IMR-90 (cell line): ENCODE measurements around the gene DNAI2. TPM values are rescaled to one million over a fixed set of nuclear protein-coding genes. Genes with fewer than 3 reads are reported as not detected.

ENCODE experiments used
- ATAC-seq: fragments of 200-7000 bp; cut with Tn5 transposase; 2 replicates; pipeline ENCODE4 v1.9.1; 2020; ENCODE audit warnings: low read depth, mild to moderate bottlenecking, moderate library complexity
- BruUV-seq: library from RNA; stranded (reverse); fragments of 400-500 nt; replicated peaks from 2 replicates; lab custom pipeline; 2021; lab: Mats Ljungman, UMichigan
- CTCF ChIA-PET: fragments of 300-600 bp; formaldehyde crosslinking; extraction: SDS; loops from one replicate; lab custom pipeline; 2021; ENCODE audit warnings: antibody characterized with exemption; lab: Yijun Ruan, JAX
- POLR2A ChIA-PET: fragments of 300-600 bp; sonication (Branson Sonifier 250); formaldehyde crosslinking; loops from one replicate; lab custom pipeline; 2022; ENCODE audit warnings: antibody characterized with exemption; ENCODE audit not compliant: unreplicated experiment; lab: Charles Lee
- DNase-seq: peaks from one replicate; pipeline ENCODE4 v3.0.0; 2013
- H2AFZ ChIP-seq: replicated peaks from 2 replicates; pipeline ENCODE3; 2013; ENCODE audit warnings: low read length, mild to moderate bottlenecking; ENCODE audit not compliant: poor library complexity
- H2AK5ac ChIP-seq: 2 replicates; pipeline ENCODE4 v1.6.1; 2013; ENCODE audit warnings: low read depth, low read length, inconsistent platforms
- H2AK9ac ChIP-seq: replicated peaks from 2 replicates; pipeline ENCODE3; 2013; ENCODE audit warnings: mild to moderate bottlenecking, low read depth, low read length, moderate library complexity; ENCODE audit not compliant: poor library complexity
- H2BK120ac ChIP-seq: 2 replicates; pipeline ENCODE4 v1.6.1; 2013; ENCODE audit warnings: low read depth, low read length, inconsistent platforms
- H2BK15ac ChIP-seq: 3 replicates; pipeline ENCODE4 v1.6.1; 2013; ENCODE audit warnings: low read depth, low read length, inconsistent platforms
- H2BK20ac ChIP-seq: 2 replicates; pipeline ENCODE4 v1.6.1; 2013; ENCODE audit warnings: low read depth, mild to moderate bottlenecking, inconsistent platforms, low read length, moderate library complexity
- H2BK5ac ChIP-seq: 2 replicates; pipeline ENCODE4 v1.6.1; 2013; ENCODE audit warnings: mild to moderate bottlenecking, low read depth, low read length, inconsistent platforms; ENCODE audit not compliant: poor library complexity, severe bottlenecking
- H3K14ac ChIP-seq: replicated peaks from 2 replicates; pipeline ENCODE4 v1.6.1; 2013; ENCODE audit warnings: low read depth, low read length, inconsistent platforms
- H3K18ac ChIP-seq: 2 replicates; pipeline ENCODE4 v1.6.1; 2013; ENCODE audit warnings: low read depth, low read length, control low read depth
- H3K23ac ChIP-seq: 2 replicates; pipeline ENCODE4 v1.6.1; 2013; ENCODE audit warnings: low read depth, low read length, inconsistent platforms
- H3K27ac ChIP-seq: 2 replicates; pipeline ENCODE4 v1.5.1; 2013; ENCODE audit warnings: mild to moderate bottlenecking, control low read depth, low read length; ENCODE audit not compliant: insufficient read depth
- H3K27me3 ChIP-seq: 2 replicates; pipeline ENCODE4 v1.6.1; 2013; ENCODE audit warnings: low read length; ENCODE audit not compliant: control insufficient read depth, insufficient read depth
- H3K36me3 ChIP-seq: 2 replicates; pipeline ENCODE4 v1.6.1; 2013; ENCODE audit warnings: low read length, mixed read lengths; ENCODE audit not compliant: control insufficient read depth, insufficient read depth
- H3K4ac ChIP-seq: 2 replicates; pipeline ENCODE4 v1.6.1; 2013; ENCODE audit warnings: low read depth, low read length, inconsistent platforms
- H3K4me1 ChIP-seq: 2 replicates; pipeline ENCODE4 v1.6.1; 2013; ENCODE audit warnings: low read length, mixed read lengths; ENCODE audit not compliant: control insufficient read depth, insufficient read depth
- H3K4me2 ChIP-seq: 2 replicates; pipeline ENCODE4 v1.6.1; 2013; ENCODE audit warnings: low read depth, mild to moderate bottlenecking, control low read depth, low read length, moderate library complexity
- H3K4me3 ChIP-seq: 2 replicates; pipeline ENCODE4 v1.5.1; 2013; ENCODE audit warnings: low read depth, mild to moderate bottlenecking, control low read depth, low read length, moderate library complexity; ENCODE audit not compliant: insufficient read depth
- H3K56ac ChIP-seq: 2 replicates; pipeline ENCODE4 v1.6.1; 2013; ENCODE audit warnings: low read length, inconsistent platforms; ENCODE audit not compliant: insufficient read depth; ENCODE audit errors: extremely low read depth
- H3K79me1 ChIP-seq, 2 experiments: 2 replicates each; pipeline ENCODE4 v1.6.1; 2013; ENCODE audit warnings: low read length in 2 of 2, inconsistent platforms in 1 of 2, low read depth in 1 of 2
- H3K9ac ChIP-seq: 2 replicates; pipeline ENCODE4 v1.6.1; 2013; ENCODE audit warnings: low read depth, low read length, control low read depth
- H3K9me1 ChIP-seq: 2 replicates; pipeline ENCODE4 v1.6.1; 2013; ENCODE audit warnings: low read length, inconsistent platforms; ENCODE audit not compliant: insufficient read depth
- H3K9me3 ChIP-seq: 2 replicates; pipeline ENCODE4 v1.6.1; 2013; ENCODE audit warnings: low read length; ENCODE audit not compliant: control insufficient read depth, insufficient read depth
- H4K20me1 ChIP-seq: 2 replicates; pipeline ENCODE4 v1.6.1; 2013; ENCODE audit warnings: low read length, inconsistent platforms; ENCODE audit not compliant: insufficient read depth
- H4K5ac ChIP-seq: 2 replicates; pipeline ENCODE4 v1.6.1; 2013; ENCODE audit warnings: mild to moderate bottlenecking, low read depth, low read length, control low read depth
- H4K8ac ChIP-seq, 2 experiments: 2 replicates each; pipeline ENCODE4 v1.6.1; 2013; ENCODE audit warnings: low read depth in 2 of 2, low read length in 2 of 2, control low read depth in 1 of 2, inconsistent platforms in 1 of 2
- H4K91ac ChIP-seq: 2 replicates; pipeline ENCODE4 v1.6.1; 2013; ENCODE audit warnings: low read depth, low read length, inconsistent platforms; ENCODE audit not compliant: insufficient read depth
- BHLHE40 ChIP-seq: fragments of 150-350 bp; IDR thresholded peaks from 2 replicates; pipeline ENCODE4 v1.6.1; 2016; ENCODE audit warnings: mild to moderate bottlenecking, low read depth, low read length
- CEBPB ChIP-seq: IDR thresholded peaks from 2 replicates; pipeline ENCODE4 v1.6.1; 2012; ENCODE audit warnings: low read depth, low read length, improper control_type of control experiment
- CHD1 ChIP-seq: IDR thresholded peaks from 2 replicates; pipeline ENCODE4 v1.6.1; 2012; ENCODE audit warnings: low read depth, low read length, improper control_type of control experiment
- FOS ChIP-seq: fragments of 150-350 bp; IDR thresholded peaks from 2 replicates; pipeline ENCODE4 v1.6.1; 2016; ENCODE audit warnings: low read depth, low read length
- MAFK ChIP-seq: IDR thresholded peaks from 2 replicates; pipeline ENCODE4 v1.6.1; 2012; ENCODE audit warnings: low read depth, low read length, improper control_type of control experiment
- MAZ ChIP-seq: IDR thresholded peaks from 2 replicates; pipeline ENCODE4 v1.6.1; 2012; ENCODE audit warnings: low read depth, mild to moderate bottlenecking, low read length, improper control_type of control experiment, moderate library complexity, borderline replicate concordance
- MXI1 ChIP-seq: IDR thresholded peaks from 2 replicates; pipeline ENCODE4 v1.6.1; 2012; ENCODE audit warnings: low read depth, mild to moderate bottlenecking, low read length, moderate library complexity, borderline replicate concordance
- POLR2A ChIP-seq: IDR thresholded peaks from 2 replicates; pipeline ENCODE4 v1.6.1; 2012; ENCODE audit warnings: mild to moderate bottlenecking, low read depth, low read length
- RAD21 ChIP-seq: IDR thresholded peaks from 2 replicates; pipeline ENCODE4 v1.6.1; 2012; ENCODE audit warnings: low read length, improper control_type of control experiment
- RFX5 ChIP-seq: IDR thresholded peaks from 2 replicates; pipeline ENCODE4 v1.8.0; 2012; ENCODE audit warnings: low read depth, mild to moderate bottlenecking, low read length, moderate library complexity
- SMC3 ChIP-seq: fragments of 150-350 bp; IDR thresholded peaks from 2 replicates; pipeline ENCODE4 v1.6.1; 2016; ENCODE audit warnings: low read depth, mild to moderate bottlenecking, antibody characterized with exemption, low read length, moderate library complexity
- WGBS, 2 experiments: methylation state at CpG; one replicate each; pipeline versions ENCODE4 v1.1.5 to v1.1.7; 2013; ENCODE audit warnings: missing lambda C conversion rate in 2 of 2; ENCODE audit not compliant: insufficient read length in 1 of 2; ENCODE audit errors: extremely low coverage in 2 of 2; 5-methylcytosine and 5-hydroxymethylcytosine counted together
- dilution Hi-C: fragments of 300-500 bp; cut with HindIII; formaldehyde crosslinking; loops from one replicate; pipeline ENCODE4 v1.14.3; 2018; ENCODE audit warnings: low sequenced_read_pairs; ENCODE audit not compliant: unreplicated experiment
- in situ Hi-C: fragments of 300-500 bp; cut with MboI; formaldehyde crosslinking; loops from 3 replicates; pipeline ENCODE4 v1.14.3; 2019; ENCODE audit warnings: low sequenced_read_pairs, inconsistent platforms, mixed read lengths
- intact Hi-C: fragments of 100-400 bp; cut with micrococcal nuclease; formaldehyde crosslinking; loops from 2 replicates; pipeline ENCODE4 v1.10.0; 2022
- polyA plus RNA-seq, 3 experiments: library from polyadenylated mRNA; depleted of rRNA; stranded (reverse); fragments of >200 nt; gene quantifications; 2 replicates each; pipeline ENCODE4 v1.2.3, GENCODE V29; 2012; ENCODE audit warnings: low replicate concordance in 1 of 3
- total RNA-seq: library from RNA; depleted of rRNA; stranded (reverse); fragments of >200 nt; gene quantifications from 2 replicates; pipeline ENCODE4 v1.2.3, GENCODE V29; 2012
- TF ChIP-seq, protein P1 (sequence below): fragments of 150-350 bp; IDR thresholded peaks from 2 replicates; pipeline ENCODE4 v1.6.1; 2017; ENCODE audit warnings: mild to moderate bottlenecking, antibody characterized with exemption, low read length, low read depth
- TF ChIP-seq, protein P2 (sequence below): fragments of 150-350 bp; IDR thresholded peaks from 2 replicates; pipeline ENCODE4 v1.6.1; 2016; ENCODE audit warnings: low read depth, mild to moderate bottlenecking, low read length, moderate library complexity, borderline replicate concordance

DNAI2 gene
- total and polyA plus RNA-seq, 2 of the 4 experiments (the other 2 are of a cell fraction), result not detected

DNA sequence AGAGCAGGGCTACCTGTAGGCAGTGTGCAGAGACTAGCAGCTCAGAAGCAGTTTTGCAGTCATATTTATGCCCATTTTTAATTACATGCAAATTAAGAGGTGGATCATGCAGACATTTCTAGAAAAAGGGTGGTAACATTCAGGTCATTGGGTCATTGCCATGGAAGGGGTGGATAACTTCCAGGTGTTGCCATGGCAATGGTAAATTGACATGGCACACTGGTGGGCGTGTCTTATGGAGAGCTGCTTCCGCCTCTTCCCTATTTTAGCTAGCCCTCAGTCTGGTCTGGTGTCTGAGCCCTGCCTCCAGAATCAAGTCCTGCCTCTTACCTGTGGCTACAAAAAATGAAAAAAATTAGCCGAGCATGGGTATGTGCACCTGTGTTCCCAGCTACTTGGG is 2.8 kb upstream of the DNAI2 start:
- DNase-seq (no peak), ATAC-seq (no peak)
- H3K4me2 ChIP-seq, result no peak overlapping the region
- H2AK9ac ChIP-seq, result no peak overlapping the region
- H4K5ac ChIP-seq, result no peak overlapping the region
- ChIA-PET CTCF (no interaction called here), POLR2A (no interaction called here)
- BruUV-seq, result no TSS peak
- TF ChIP-seq SMC3 (no peak), MAZ (no peak), CEBPB (no peak), FOS (no peak), MAFK (no peak), RAD21 (no peak), MXI1 (no peak), POLR2A (no peak), CHD1 (no peak), BHLHE40 (no peak), RFX5 (no peak)
- TF ChIP-seq, protein P1, sequence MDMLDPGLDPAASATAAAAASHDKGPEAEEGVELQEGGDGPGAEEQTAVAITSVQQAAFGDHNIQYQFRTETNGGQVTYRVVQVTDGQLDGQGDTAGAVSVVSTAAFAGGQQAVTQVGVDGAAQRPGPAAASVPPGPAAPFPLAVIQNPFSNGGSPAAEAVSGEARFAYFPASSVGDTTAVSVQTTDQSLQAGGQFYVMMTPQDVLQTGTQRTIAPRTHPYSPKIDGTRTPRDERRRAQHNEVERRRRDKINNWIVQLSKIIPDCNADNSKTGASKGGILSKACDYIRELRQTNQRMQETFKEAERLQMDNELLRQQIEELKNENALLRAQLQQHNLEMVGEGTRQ, result no peak
- TF ChIP-seq, protein P2, sequence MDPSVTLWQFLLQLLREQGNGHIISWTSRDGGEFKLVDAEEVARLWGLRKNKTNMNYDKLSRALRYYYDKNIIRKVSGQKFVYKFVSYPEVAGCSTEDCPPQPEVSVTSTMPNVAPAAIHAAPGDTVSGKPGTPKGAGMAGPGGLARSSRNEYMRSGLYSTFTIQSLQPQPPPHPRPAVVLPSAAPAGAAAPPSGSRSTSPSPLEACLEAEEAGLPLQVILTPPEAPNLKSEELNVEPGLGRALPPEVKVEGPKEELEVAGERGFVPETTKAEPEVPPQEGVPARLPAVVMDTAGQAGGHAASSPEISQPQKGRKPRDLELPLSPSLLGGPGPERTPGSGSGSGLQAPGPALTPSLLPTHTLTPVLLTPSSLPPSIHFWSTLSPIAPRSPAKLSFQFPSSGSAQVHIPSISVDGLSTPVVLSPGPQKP, result no peak
- no peak overlapping the region for H4K8ac ChIP-seq
- no peak overlapping the region for H3K27ac ChIP-seq
- H3K9ac ChIP-seq, result no peak overlapping the region
- H2BK15ac ChIP-seq, result no peak overlapping the region
- in situ Hi-C loops, result no loop called here
- dilution Hi-C loops, result no loop called here
- H2AFZ ChIP-seq, result no peak overlapping the region
- no peak overlapping the region for H4K91ac ChIP-seq
- no peak overlapping the region for H3K4me3 ChIP-seq
- no peaks in the 10 kb centered on the region for H3K79me1 ChIP-seq
- H3K36me3 ChIP-seq, result no peaks in the 10 kb centered on the region
- H3K56ac ChIP-seq, result no peak overlapping the region
- no peak overlapping the region for H2BK120ac ChIP-seq
- no peak overlapping the region for H3K4ac ChIP-seq
- intact Hi-C loops, result no loop called here
- H3K9me1 ChIP-seq, result no peaks in the 10 kb centered on the region
- WGBS, 2 experiments, result 20% methylated on average over 1 of the region's 3 CpGs; no CpG with 5 or more reads in 1 of the 2 experiments
- H2BK20ac ChIP-seq, result no peak overlapping the region
- no peaks in the 10 kb centered on the region for H3K4me1 ChIP-seq
- no peak overlapping the region for H2AK5ac ChIP-seq
- H3K27me3 ChIP-seq, result no peaks in the 10 kb centered on the region; the same call in 1 of the 2 replicates
- H3K23ac ChIP-seq, result no peak overlapping the region
- H4K20me1 ChIP-seq, result no peaks in the 10 kb centered on the region
- no peak overlapping the region for H3K14ac ChIP-seq
- 0 out of 2 replicates have a peak, but pooled peaks cover 2% of the 10 kb centered on the region for H3K9me3 ChIP-seq
- H3K18ac ChIP-seq, result no peak overlapping the region
- H2BK5ac ChIP-seq, result no peak overlapping the region
